WTC11 (cell line): Measurements from ENCODE around the gene ABTB2. TPM values are rescaled to one million over a fixed set of nuclear protein-coding genes. Genes with fewer than 3 reads are reported as not detected.

ENCODE experiments used
- ATAC-seq: fragments of 200-7000 bp; cut with Tn5 transposase; 2 replicates; pipeline ENCODE4 v1.10.0; 2021; ENCODE audit warnings: mild to moderate bottlenecking, moderate library complexity
- CTCF ChIA-PET: fragments of 300-600 bp; sonication (Branson Sonifier 250); formaldehyde crosslinking; loops from one replicate; lab custom pipeline; 2021; ENCODE audit warnings: antibody characterized with exemption; lab: Charles Lee
- POLR2A ChIA-PET: fragments of 350-600 bp; sonication (Branson Sonifier 250); formaldehyde crosslinking; loops from one replicate; lab custom pipeline; 2021; ENCODE audit warnings: antibody characterized with exemption; lab: Charles Lee
- DNase-seq: peaks from one replicate; pipeline ENCODE4 v3.0.0; 2021; ENCODE audit warnings: low spot score
- H3K27ac Mint-ChIP-seq: 2 replicates; pipeline ENCODE4 v1.8.0; 2021; ENCODE audit warnings: mixed read lengths
- H3K27me3 Mint-ChIP-seq: 2 replicates; pipeline ENCODE4 v1.8.0; 2021; ENCODE audit warnings: low read depth, mild to moderate bottlenecking, moderate library complexity, mixed read lengths
- H3K36me3 Mint-ChIP-seq: 2 replicates; pipeline ENCODE4 v1.8.0; 2021; ENCODE audit warnings: mixed read lengths
- H3K4me1 Mint-ChIP-seq: 2 replicates; pipeline ENCODE4 v1.8.0; 2022; ENCODE audit warnings: mixed read lengths
- H3K4me3 Mint-ChIP-seq: 2 replicates; pipeline ENCODE4 v1.8.0; 2021; ENCODE audit warnings: mild to moderate bottlenecking, moderate library complexity, mixed read lengths
- H3K9me3 Mint-ChIP-seq: 2 replicates; pipeline ENCODE4 v1.8.0; 2021; ENCODE audit warnings: mixed read lengths
- AFF4 ChIP-seq: sonication (generic); formaldehyde crosslinking; IDR thresholded peaks from 2 replicates; pipeline ENCODE4 v1.8.1; 2023; ENCODE audit warnings: mild to moderate bottlenecking, missing genetic modification reagents, borderline replicate concordance
- ARID4B ChIP-seq: sonication (generic); formaldehyde crosslinking; IDR thresholded peaks from 2 replicates; pipeline ENCODE4 v1.8.0; 2023; ENCODE audit warnings: missing genetic modification reagents, mild to moderate bottlenecking, borderline replicate concordance
- E2F4 ChIP-seq: sonication (generic); formaldehyde crosslinking; IDR thresholded peaks from 2 replicates; pipeline ENCODE4 v1.8.1; 2022; ENCODE audit warnings: low read depth, mild to moderate bottlenecking, moderate library complexity, missing genetic modification reagents, borderline replicate concordance
- E2F5 ChIP-seq: sonication (generic); formaldehyde crosslinking; IDR thresholded peaks from 2 replicates; pipeline ENCODE4 v1.8.1; 2022; ENCODE audit warnings: mild to moderate bottlenecking, moderate library complexity, missing genetic modification reagents
- EMX1 ChIP-seq: fragments of 250-450 bp; sonication (Bioruptor Pico); IDR thresholded peaks from 2 replicates; pipeline ENCODE4 v1.8.0; 2021; ENCODE audit warnings: mild to moderate bottlenecking
- ERG ChIP-seq: fragments of 250-450 bp; sonication (Bioruptor Pico); IDR thresholded peaks from 2 replicates; pipeline ENCODE4 v1.8.0; 2021; ENCODE audit warnings: mild to moderate bottlenecking
- FOXP1 ChIP-seq: sonication (generic); formaldehyde crosslinking; IDR thresholded peaks from 2 replicates; pipeline ENCODE4 v1.8.0; 2022; ENCODE audit warnings: missing genetic modification reagents, mild to moderate bottlenecking, moderate library complexity, borderline replicate concordance
- GTF2I ChIP-seq: fragments of 250-450 bp; sonication (Bioruptor Pico); conservative IDR thresholded peaks from 2 replicates; pipeline ENCODE4 v1.4.0; 2021; ENCODE audit warnings: mild to moderate bottlenecking
- JUN ChIP-seq: sonication (generic); formaldehyde crosslinking; IDR thresholded peaks from 2 replicates; pipeline ENCODE4 v1.8.0; 2023; ENCODE audit warnings: mild to moderate bottlenecking, missing genetic modification reagents
- MXD4 ChIP-seq: fragments of 250-450 bp; sonication (Bioruptor Pico); IDR thresholded peaks from 2 replicates; pipeline ENCODE4 v1.8.0; 2021; ENCODE audit warnings: mild to moderate bottlenecking, moderate library complexity, borderline replicate concordance
- NR3C1 ChIP-seq: sonication (generic); formaldehyde crosslinking; conservative IDR thresholded peaks from 2 replicates; pipeline ENCODE4 v1.8.1; 2023; ENCODE audit warnings: low read depth, mild to moderate bottlenecking, missing genetic modification reagents
- RORB ChIP-seq: fragments of 250-450 bp; sonication (Bioruptor Pico); IDR thresholded peaks from 2 replicates; pipeline ENCODE4 v1.9.0; 2021; ENCODE audit warnings: mild to moderate bottlenecking
- TEAD4 ChIP-seq: sonication (generic); formaldehyde crosslinking; IDR thresholded peaks from 2 replicates; pipeline ENCODE4 v1.8.0; 2022; ENCODE audit warnings: mild to moderate bottlenecking, missing genetic modification reagents
- TP53 ChIP-seq: sonication (generic); formaldehyde crosslinking; IDR thresholded peaks from 2 replicates; pipeline ENCODE4 v1.8.1; 2023; ENCODE audit warnings: mild to moderate bottlenecking, missing genetic modification reagents
- USF1 ChIP-seq: sonication (generic); formaldehyde crosslinking; IDR thresholded peaks from 2 replicates; pipeline ENCODE4 v1.8.0; 2022; ENCODE audit warnings: mild to moderate bottlenecking, missing genetic modification reagents
- ZNF121 ChIP-seq: sonication (generic); formaldehyde crosslinking; IDR thresholded peaks from 2 replicates; pipeline ENCODE4 v1.8.0; 2023; ENCODE audit warnings: missing genetic modification reagents
- ZNF138 ChIP-seq: sonication (generic); formaldehyde crosslinking; conservative IDR thresholded peaks from 2 replicates; pipeline ENCODE4 v1.8.1; 2022; ENCODE audit warnings: mild to moderate bottlenecking, moderate library complexity, missing genetic modification reagents
- ZNF317 ChIP-seq: sonication (generic); formaldehyde crosslinking; IDR thresholded peaks from 2 replicates; pipeline ENCODE4 v1.8.1; 2023; ENCODE audit warnings: low read depth, mild to moderate bottlenecking, moderate library complexity, missing genetic modification reagents, borderline replicate concordance
- total RNA-seq: library from RNA; stranded (reverse); gene quantifications from 3 replicates; pipeline ENCODE4 v1.2.3, GENCODE V29; 2021
- TF ChIP-seq, protein P1 (sequence below): fragments of 250-450 bp; sonication (Bioruptor Pico); IDR thresholded peaks from 2 replicates; pipeline ENCODE4 v1.9.0; 2021; ENCODE audit warnings: mild to moderate bottlenecking
- TF ChIP-seq, protein P2 (sequence below): sonication (generic); formaldehyde crosslinking; IDR thresholded peaks from 2 replicates; pipeline ENCODE4 v1.8.1; 2022; ENCODE audit warnings: missing genetic modification reagents, borderline replicate concordance

Gene ABTB2
- total RNA-seq, 1 experiment from 2014 or later = 12.8 TPM

DNA sequence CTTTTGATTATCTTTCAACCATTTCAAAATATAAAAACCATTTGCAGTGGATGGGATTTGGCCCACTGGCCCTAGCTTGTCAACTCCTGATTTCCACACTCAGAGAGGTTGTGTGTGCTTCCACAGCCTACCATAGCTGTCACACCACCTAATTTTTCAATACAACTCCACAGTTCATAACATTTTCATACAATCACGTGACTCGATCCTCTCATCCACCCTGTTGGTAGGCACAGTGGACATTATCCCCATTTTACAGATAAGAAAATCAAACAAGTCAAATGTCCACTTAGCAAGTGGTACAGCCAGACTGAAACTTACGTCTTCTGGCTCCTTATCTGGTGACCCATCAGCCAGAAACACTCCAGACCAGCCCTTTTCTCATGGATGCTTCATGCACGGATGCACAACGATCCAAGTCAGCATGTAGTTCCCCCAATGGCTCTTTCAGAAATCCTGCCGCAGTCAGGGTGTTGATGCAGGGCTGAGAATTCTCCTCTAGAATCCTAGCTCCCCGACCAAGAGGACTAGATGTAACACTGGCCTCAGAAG, 88.0 kb downstream of the ABTB2 start:
- H3K9me3 Mint-ChIP-seq = no peaks in the 10 kb centered on the region
- TF ChIP-seq RORB (CRISPR knock-in tag) (no peak), GTF2I (CRISPR knock-in tag) (no peak), ERG (CRISPR knock-in tag) (no peak), MXD4 (CRISPR knock-in tag) (no peak), NR3C1 (CRISPR knock-in tag) (no peak), E2F4 (CRISPR knock-in tag) (no peak), FOXP1 (no peak), ARID4B (CRISPR knock-in tag) (no peak), JUN (CRISPR knock-in tag) (no peak), E2F5 (CRISPR knock-in tag) (no peak), EMX1 (CRISPR knock-in tag) (no peak)
- TF ChIP-seq, protein P1, sequence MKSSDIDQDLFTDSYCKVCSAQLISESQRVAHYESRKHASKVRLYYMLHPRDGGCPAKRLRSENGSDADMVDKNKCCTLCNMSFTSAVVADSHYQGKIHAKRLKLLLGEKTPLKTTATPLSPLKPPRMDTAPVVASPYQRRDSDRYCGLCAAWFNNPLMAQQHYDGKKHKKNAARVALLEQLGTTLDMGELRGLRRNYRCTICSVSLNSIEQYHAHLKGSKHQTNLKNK (CRISPR knock-in tag) = no peak
- TF ChIP-seq, protein P2, sequence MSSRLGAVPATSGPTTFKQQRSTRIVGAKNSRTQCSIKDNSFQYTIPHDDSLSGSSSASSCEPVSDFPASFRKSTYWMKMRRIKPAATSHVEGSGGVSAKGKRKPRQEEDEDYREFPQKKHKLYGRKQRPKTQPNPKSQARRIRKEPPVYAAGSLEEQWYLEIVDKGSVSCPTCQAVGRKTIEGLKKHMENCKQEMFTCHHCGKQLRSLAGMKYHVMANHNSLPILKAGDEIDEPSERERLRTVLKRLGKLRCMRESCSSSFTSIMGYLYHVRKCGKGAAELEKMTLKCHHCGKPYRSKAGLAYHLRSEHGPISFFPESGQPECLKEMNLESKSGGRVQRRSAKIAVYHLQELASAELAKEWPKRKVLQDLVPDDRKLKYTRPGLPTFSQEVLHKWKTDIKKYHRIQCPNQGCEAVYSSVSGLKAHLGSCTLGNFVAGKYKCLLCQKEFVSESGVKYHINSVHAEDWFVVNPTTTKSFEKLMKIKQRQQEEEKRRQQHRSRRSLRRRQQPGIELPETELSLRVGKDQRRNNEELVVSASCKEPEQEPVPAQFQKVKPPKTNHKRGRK = no peak
- H3K36me3 Mint-ChIP-seq = no peaks in the 10 kb centered on the region
- H3K4me1 Mint-ChIP-seq = peaks cover 32% of the 10 kb centered on the region
- ATAC-seq (no peak), DNase-seq (no peak)
- no peaks in the 10 kb centered on the region for H3K27me3 Mint-ChIP-seq
- no peak overlapping the region for H3K27ac Mint-ChIP-seq
- POLR2A ChIA-PET = no interaction called here
- CTCF ChIA-PET = interaction anchor here (1.3 kb wide), 1 partner anchor 95 kb away, joined by 5 read pairs; no protein-coding TSS in a partner anchor
- H3K4me3 Mint-ChIP-seq = no peak overlapping the region

DNA sequence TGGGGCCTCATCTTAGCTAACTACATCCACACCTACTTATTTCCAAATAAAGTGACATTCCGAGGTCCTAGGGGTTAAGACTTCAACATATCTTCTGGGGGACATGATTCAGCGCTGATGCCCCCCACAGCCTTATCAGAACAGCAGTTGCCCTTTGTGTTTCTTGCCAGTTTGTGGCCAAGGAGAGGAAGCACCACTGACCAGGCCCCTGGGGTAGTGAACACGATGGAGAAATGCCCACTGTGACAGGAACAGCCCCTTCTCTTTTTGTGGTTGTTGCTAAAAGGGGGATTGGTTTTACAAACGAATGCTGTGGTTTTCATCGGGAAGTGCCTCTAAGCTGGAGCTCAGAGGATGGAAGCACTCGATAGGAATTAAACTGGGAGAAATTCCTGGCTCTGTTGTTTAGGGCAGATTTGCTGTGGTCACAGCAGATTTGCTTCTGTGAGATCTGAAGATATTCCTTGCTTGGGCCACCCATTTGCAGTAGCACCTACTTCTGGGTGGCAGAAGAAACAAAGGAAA, 88.8 kb downstream of the ABTB2 start:
- POLR2A ChIA-PET = no interaction called here
- no peak for ATAC-seq
- DNase-seq = no peak
- CTCF ChIA-PET = interaction anchor here (1.3 kb wide), 1 partner anchor 95 kb away, joined by 5 read pairs; no protein-coding TSS in a partner anchor
- H3K4me1 Mint-ChIP-seq = peaks cover 31% of the 10 kb centered on the region
- H3K9me3 Mint-ChIP-seq = no peaks in the 10 kb centered on the region
- no peak overlapping the region for H3K4me3 Mint-ChIP-seq
- H3K27me3 Mint-ChIP-seq = no peaks in the 10 kb centered on the region
- H3K36me3 Mint-ChIP-seq = no peaks in the 10 kb centered on the region
- H3K27ac Mint-ChIP-seq = no peak overlapping the region
- TF ChIP-seq FOXP1 (no peak), USF1 (CRISPR knock-in tag) (no peak), EMX1 (CRISPR knock-in tag) (no peak), AFF4 (CRISPR knock-in tag) (no peak), TEAD4 (CRISPR knock-in tag) (no peak), ZNF317 (CRISPR knock-in tag) (no peak), ZNF138 (no peak), TP53 (no peak), ZNF121 (CRISPR knock-in tag) (no peak)
